Measurements from ENCODE around the gene SPEG. TPM values are rescaled to one million over a fixed set of nuclear protein-coding genes. Genes with fewer than 3 reads are reported as not detected.

SPEG gene
- total and polyA plus RNA-seq, 4 experiments from 2014 or later, result 0.15 to 9.0 (median 4.5) TPM

DNA sequence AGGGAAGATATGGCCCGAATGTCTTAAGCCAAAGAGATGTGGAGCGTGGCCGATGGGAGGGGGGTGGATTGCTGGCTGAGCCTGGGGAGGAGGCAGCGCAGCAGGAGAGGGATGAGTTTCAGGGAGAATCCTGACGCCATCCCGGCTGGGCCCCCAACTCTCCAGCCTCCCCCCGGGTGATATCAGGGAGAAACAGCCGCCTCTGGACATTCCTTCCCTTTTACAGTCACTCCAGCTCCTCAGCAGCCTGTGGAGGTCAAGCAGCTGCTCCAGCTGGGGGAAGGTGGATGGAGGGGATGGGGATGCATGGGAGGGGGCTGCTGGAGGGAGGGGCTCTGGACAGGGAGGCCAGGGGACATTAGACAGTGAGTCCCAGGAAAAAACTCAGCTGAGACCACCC, 26.0 kb upstream of the SPEG start:
- ChIA-PET CTCF (ENCODE audit: partially characterized antibody) (interaction anchor here (0.8 to 4.1 kb wide), 2 partner anchors 120 to 132 kb away, joined by 3 to 20 read pairs; no protein-coding TSS in a partner anchor), POLR2A (ENCODE audit: partially characterized antibody) (no interaction called here)
- Mint-ChIP-seq H3K4me3 (no peak overlapping the region), H3K9me3 (peaks cover 0 to 10% (median 3%) of the 10 kb centered on the region in 8 donors), H3K27ac (no peak overlapping the region), H3K27me3 (peaks cover 12 to 19% of the 10 kb centered on the region in 2 donors), H3K36me3 (no peaks in the 10 kb centered on the region), H3K4me1 (no peaks in the 10 kb centered on the region)
- no peak overlapping the region for H3K27ac ChIP-seq (ENCODE audit: low read depth, low read length)
- intact Hi-C loops (cut with micrococcal nuclease), result no loop called here
- no peaks in the 10 kb centered on the region for H3K27me3 ChIP-seq (ENCODE audit: insufficient read depth, low read length)
- no peaks in the 10 kb centered on the region for H3K4me1 ChIP-seq (ENCODE audit: insufficient read depth, low read length)
- DNase-seq, result no peak
- no peaks in the 10 kb centered on the region for H3K36me3 ChIP-seq (ENCODE audit: insufficient read depth, low read length)
- no peak overlapping the region for H3K4me3 ChIP-seq (ENCODE audit: low read length in 2 of 2)
- no peaks in the 10 kb centered on the region for H3K9me3 ChIP-seq (ENCODE audit: control insufficient read depth in 1 of 2, low read length in 2 of 2)

DNA sequence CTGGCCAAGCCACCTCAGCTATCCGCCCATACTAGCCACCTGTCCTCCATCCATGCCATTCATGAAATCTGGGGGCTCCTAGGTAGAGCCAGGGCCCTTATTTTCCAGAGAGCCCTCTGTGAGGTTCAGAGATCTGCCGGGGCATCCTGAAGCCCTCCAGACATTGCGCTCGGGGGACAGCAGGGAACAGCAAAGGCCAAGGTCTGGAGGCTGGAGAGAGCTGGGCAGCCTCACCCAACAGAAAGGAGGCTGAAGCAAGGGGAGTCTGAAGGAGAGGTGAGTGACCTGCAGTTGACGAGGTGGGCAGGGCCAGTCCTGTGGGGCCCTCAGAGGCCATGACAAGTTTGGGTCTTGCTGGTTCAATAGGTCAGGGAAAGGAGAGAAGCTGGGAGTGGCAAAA, 25.0 kb upstream of the SPEG start:
- no peak for DNase-seq
- H3K36me3 Mint-ChIP-seq, result no peaks in the 10 kb centered on the region
- H3K4me1 Mint-ChIP-seq, result no peaks in the 10 kb centered on the region
- H3K27ac Mint-ChIP-seq, result peak overlapping the region in 1 of 7 donors; percentile 19
- H3K4me3 ChIP-seq (ENCODE audit: low read length in 2 of 2), result no peak overlapping the region
- H3K27me3 ChIP-seq (ENCODE audit: insufficient read depth, low read length), result no peaks in the 10 kb centered on the region
- POLR2A ChIA-PET (ENCODE audit: partially characterized antibody), result no interaction called here
- intact Hi-C loops (cut with micrococcal nuclease), result no loop called here
- H3K27ac ChIP-seq (ENCODE audit: low read depth, low read length), result no peak overlapping the region
- H3K4me3 Mint-ChIP-seq, result peak overlapping the region in 1 of 8 donors; percentile 59
- H3K27me3 Mint-ChIP-seq, result peaks cover 15 to 19% of the 10 kb centered on the region in 2 donors
- no peaks in the 10 kb centered on the region for H3K4me1 ChIP-seq (ENCODE audit: insufficient read depth, low read length)
- H3K36me3 ChIP-seq (ENCODE audit: insufficient read depth, low read length), result no peaks in the 10 kb centered on the region
- CTCF ChIA-PET (ENCODE audit: partially characterized antibody), result interaction anchor here (4.1 kb wide), 1 partner anchor 119 kb away, joined by 20 read pairs; no protein-coding TSS in a partner anchor
- H3K9me3 Mint-ChIP-seq, result peaks cover 0 to 11% (median 3%) of the 10 kb centered on the region in 8 donors
- H3K9me3 ChIP-seq (ENCODE audit: control insufficient read depth in 1 of 2, low read length in 2 of 2), result no peaks in the 10 kb centered on the region

DNA sequence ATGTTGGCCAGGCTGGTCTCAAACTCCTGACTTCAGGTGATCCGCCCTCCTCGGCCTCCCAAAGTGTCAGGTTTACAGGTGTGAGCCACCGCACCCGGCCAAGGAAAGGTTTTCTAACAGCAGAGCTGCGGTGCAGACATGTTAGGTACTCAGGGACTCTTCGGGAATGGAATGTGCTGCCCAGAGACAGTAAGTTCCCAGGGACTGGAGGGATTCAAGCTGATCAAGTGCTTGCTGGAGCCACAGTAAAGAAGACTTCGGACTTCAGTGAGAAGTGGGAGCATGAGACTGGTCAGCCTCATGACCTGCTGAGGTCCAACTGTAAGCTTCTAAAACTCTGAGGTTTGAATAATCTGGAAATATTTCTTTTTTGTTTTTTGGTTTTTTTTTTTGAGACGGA, 24.3 kb upstream of the SPEG start:
- Mint-ChIP-seq H3K36me3 (no peaks in the 10 kb centered on the region), H3K27ac (no peak overlapping the region), H3K9me3 (peaks cover 0 to 11% (median 3%) of the 10 kb centered on the region in 8 donors), H3K4me1 (peaks cover 0 to 1% (median 0%) of the 10 kb centered on the region in 4 donors), H3K27me3 (peaks cover 15 to 19% of the 10 kb centered on the region in 2 donors), H3K4me3 (no peak overlapping the region)
- Histone ChIP-seq H3K4me3 (ENCODE audit: low read length in 2 of 2) (no peak overlapping the region), H3K27me3 (ENCODE audit: insufficient read depth, low read length) (no peaks in the 10 kb centered on the region), H3K27ac (ENCODE audit: low read depth, low read length) (no peak overlapping the region), H3K36me3 (ENCODE audit: insufficient read depth, low read length) (no peaks in the 10 kb centered on the region), H3K9me3 (ENCODE audit: control insufficient read depth in 1 of 2, low read length in 2 of 2) (no peaks in the 10 kb centered on the region), H3K4me1 (ENCODE audit: insufficient read depth, low read length) (no peaks in the 10 kb centered on the region)
- POLR2A ChIA-PET (ENCODE audit: partially characterized antibody), result no interaction called here
- intact Hi-C loops (cut with micrococcal nuclease), result no loop called here
- CTCF ChIA-PET (ENCODE audit: partially characterized antibody), result no interaction called here
- DNase-seq, result no peak

DNA sequence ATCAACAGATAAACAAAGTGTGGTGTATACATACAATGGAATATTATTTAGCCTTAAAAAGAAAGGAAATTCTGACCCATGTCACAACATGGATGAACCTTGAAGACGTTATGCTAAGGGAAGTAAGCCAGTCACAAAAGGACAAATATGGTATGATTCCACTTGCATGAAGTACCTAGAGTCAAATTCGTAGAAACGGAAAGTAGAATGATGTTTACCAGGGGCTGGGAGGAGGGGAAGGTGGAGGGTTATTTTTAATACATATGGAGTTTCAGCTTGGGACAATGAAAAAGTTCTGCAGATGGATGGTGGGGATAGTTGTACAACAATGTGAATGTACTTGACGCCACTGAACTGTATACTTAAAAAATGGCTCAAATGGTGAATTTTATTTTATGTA, 19.8 kb upstream of the SPEG start:
- POLR2A ChIA-PET (ENCODE audit: partially characterized antibody), result no interaction called here
- H3K27me3 ChIP-seq (ENCODE audit: insufficient read depth, low read length), result no peaks in the 10 kb centered on the region
- CTCF ChIA-PET (ENCODE audit: partially characterized antibody), result no interaction called here

DNA sequence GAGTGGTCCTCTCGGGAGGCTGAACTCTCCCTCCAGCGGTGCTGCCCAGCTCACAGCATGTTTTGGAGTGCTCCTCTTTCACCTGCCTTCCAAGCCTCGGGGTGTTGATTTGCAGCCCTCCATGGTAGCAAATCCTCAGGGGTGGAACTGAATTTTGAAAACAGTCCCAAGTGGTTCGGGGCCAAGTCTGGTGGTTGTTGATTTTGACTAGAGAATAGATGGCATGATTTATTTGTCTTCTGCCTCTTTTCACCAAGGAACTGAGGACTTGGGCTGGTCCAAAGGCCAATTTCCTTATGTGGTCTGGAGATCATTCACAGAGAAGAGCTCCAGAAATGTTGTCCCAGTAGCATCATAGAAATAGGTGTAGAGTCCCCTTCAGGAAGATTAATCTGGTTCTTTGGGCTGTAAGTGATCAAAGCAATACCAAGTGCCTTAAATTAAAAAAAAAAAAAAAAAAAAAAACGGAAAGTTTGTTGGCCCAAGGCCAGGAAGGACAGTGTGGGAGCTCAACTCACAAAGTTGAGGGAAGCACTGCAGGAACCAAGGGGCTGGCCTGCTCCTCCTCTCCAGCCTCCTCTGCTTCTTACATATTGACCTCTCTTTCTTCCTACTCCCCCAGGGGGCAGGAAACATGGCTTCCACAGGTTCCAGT, 18.9 kb upstream of the SPEG start:
- Histone ChIP-seq H3K9me3 (ENCODE audit: control insufficient read depth in 1 of 2, low read length in 2 of 2) (no peaks in the 10 kb centered on the region), H3K36me3 (ENCODE audit: insufficient read depth, low read length) (no peaks in the 10 kb centered on the region), H3K4me1 (ENCODE audit: insufficient read depth, low read length) (no peaks in the 10 kb centered on the region), H3K4me3 (ENCODE audit: low read length in 2 of 2) (no peak overlapping the region), H3K27ac (ENCODE audit: low read depth, low read length) (no peak overlapping the region), H3K27me3 (ENCODE audit: insufficient read depth, low read length) (no peaks in the 10 kb centered on the region)
- ChIA-PET CTCF (ENCODE audit: partially characterized antibody) (no interaction called here), POLR2A (ENCODE audit: partially characterized antibody) (interaction anchor here (1.1 kb wide), 1 partner anchor 26 kb away, joined by 3 read pairs; no protein-coding TSS in a partner anchor)
- DNase-seq, result no peak
- Mint-ChIP-seq H3K9me3 (peaks cover 0 to 11% (median 3%) of the 10 kb centered on the region in 8 donors), H3K4me1 (peaks cover 0 to 1% (median 0%) of the 10 kb centered on the region in 4 donors), H3K27me3 (peaks cover 19 to 35% of the 10 kb centered on the region in 2 donors), H3K36me3 (peaks cover 0 to 3% of the 10 kb centered on the region in 2 donors), H3K4me3 (no peak overlapping the region), H3K27ac (peak overlapping the region in 2 of 7 donors; percentile 29 to 35)
- intact Hi-C loops (cut with micrococcal nuclease), result no loop called here

More for the DNA sequence above, 19.8 kb upstream of the SPEG start:
- Histone ChIP-seq H3K4me1 (ENCODE audit: insufficient read depth, low read length) (no peaks in the 10 kb centered on the region), H3K9me3 (ENCODE audit: control insufficient read depth in 1 of 2, low read length in 2 of 2) (no peaks in the 10 kb centered on the region), H3K36me3 (ENCODE audit: insufficient read depth, low read length) (no peaks in the 10 kb centered on the region), H3K27ac (ENCODE audit: low read depth, low read length) (no peak overlapping the region), H3K4me3 (ENCODE audit: low read length in 2 of 2) (no peak overlapping the region)
- H3K4me3 Mint-ChIP-seq, result no peak overlapping the region
- intact Hi-C loops (cut with micrococcal nuclease), result no loop called here
- H3K4me1 Mint-ChIP-seq, result peaks cover 0 to 1% (median 0%) of the 10 kb centered on the region in 4 donors
- no peaks in the 10 kb centered on the region for H3K36me3 Mint-ChIP-seq
- no peak for DNase-seq
- H3K9me3 Mint-ChIP-seq, result peaks cover 0 to 11% (median 3%) of the 10 kb centered on the region in 8 donors
- H3K27ac Mint-ChIP-seq, result no peak overlapping the region
- peaks cover 15 to 28% of the 10 kb centered on the region in 2 donors for H3K27me3 Mint-ChIP-seq

DNA sequence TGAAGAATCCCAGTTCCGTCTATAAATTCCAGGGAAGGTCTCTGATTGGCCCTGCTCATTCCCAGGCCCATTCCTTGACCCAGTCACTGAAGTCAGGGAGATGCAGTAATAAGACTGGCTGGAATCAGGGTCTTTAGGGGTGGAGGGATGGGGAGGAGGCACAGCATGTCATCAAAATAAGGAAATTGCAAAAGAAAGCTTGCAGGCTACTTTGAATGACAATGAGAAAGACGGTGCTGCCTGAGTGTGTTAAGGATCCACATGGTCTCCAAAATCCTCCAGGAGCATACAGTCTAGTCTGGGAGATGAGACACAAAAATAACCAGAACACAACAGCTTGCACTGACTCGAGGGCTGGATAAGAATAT, 18.4 kb upstream of the SPEG start:
- no peak overlapping the region for H3K27ac ChIP-seq (ENCODE audit: low read depth, low read length)
- no peaks in the 10 kb centered on the region for H3K4me1 ChIP-seq (ENCODE audit: insufficient read depth, low read length)
- H3K9me3 ChIP-seq (ENCODE audit: control insufficient read depth in 1 of 2, low read length in 2 of 2), result no peaks in the 10 kb centered on the region
- no peaks in the 10 kb centered on the region for H3K36me3 ChIP-seq (ENCODE audit: insufficient read depth, low read length)
- Mint-ChIP-seq H3K4me1 (peaks cover 0 to 1% (median 0%) of the 10 kb centered on the region in 4 donors), H3K9me3 (peaks cover 0 to 11% (median 3%) of the 10 kb centered on the region in 8 donors), H3K27me3 (peaks cover 21 to 40% of the 10 kb centered on the region in 2 donors), H3K4me3 (no peak overlapping the region), H3K36me3 (peaks cover 0 to 3% of the 10 kb centered on the region in 2 donors), H3K27ac (no peak overlapping the region)
- H3K27me3 ChIP-seq (ENCODE audit: insufficient read depth, low read length), result no peaks in the 10 kb centered on the region
- no peak overlapping the region for H3K4me3 ChIP-seq (ENCODE audit: low read length in 2 of 2)
- DNase-seq, result no peak
- ChIA-PET POLR2A (ENCODE audit: partially characterized antibody) (interaction anchor here (1.1 kb wide), 1 partner anchor 26 kb away, joined by 3 read pairs; no protein-coding TSS in a partner anchor), CTCF (ENCODE audit: partially characterized antibody) (interaction anchor here (1.4 kb wide), 1 partner anchor 14 kb away, joined by 3 read pairs; no protein-coding TSS in a partner anchor)
- intact Hi-C loops (cut with micrococcal nuclease), result no loop called here

DNA sequence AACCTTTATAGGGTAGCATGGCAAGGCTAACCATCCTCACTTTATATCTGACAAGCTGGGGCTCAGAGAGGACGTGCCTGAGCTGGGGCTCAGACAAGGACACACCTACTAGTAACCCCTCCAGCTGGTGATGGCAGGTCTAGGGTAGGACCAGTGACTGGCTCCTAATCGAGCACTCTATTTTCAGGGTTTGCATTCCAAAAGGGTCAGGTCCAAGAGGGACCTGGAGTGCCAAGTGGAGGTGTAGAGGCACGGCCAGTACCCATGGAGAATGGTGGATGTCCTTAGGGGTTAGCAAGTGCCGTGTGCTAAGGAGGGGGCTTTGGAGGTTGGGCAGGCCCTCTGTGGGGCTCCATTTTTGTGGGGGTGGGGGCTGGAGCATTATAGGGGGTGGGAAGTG, 17.7 kb upstream of the SPEG start:
- H3K9me3 ChIP-seq (ENCODE audit: control insufficient read depth in 1 of 2, low read length in 2 of 2), result no peaks in the 10 kb centered on the region
- H3K4me1 Mint-ChIP-seq, result peaks cover 0 to 1% (median 0%) of the 10 kb centered on the region in 4 donors
- CTCF ChIA-PET (ENCODE audit: partially characterized antibody), result interaction anchor here (0.7 to 1.4 kb wide), 2 partner anchors 14 to 111 kb away, joined by 3 read pairs; no protein-coding TSS in a partner anchor
- no peak overlapping the region for H3K4me3 Mint-ChIP-seq
- no peak overlapping the region for H3K27ac ChIP-seq (ENCODE audit: low read depth, low read length)
- POLR2A ChIA-PET (ENCODE audit: partially characterized antibody), result interaction anchor here (0.6 to 1.1 kb wide), 2 partner anchors 25 to 1158 kb away, joined by 3 read pairs; no protein-coding TSS in a partner anchor
- no peaks in the 10 kb centered on the region for H3K36me3 ChIP-seq (ENCODE audit: insufficient read depth, low read length)
- H3K27me3 Mint-ChIP-seq, result peaks cover 19 to 40% of the 10 kb centered on the region in 2 donors
- no peak for DNase-seq
- no peak overlapping the region for H3K4me3 ChIP-seq (ENCODE audit: low read length in 2 of 2)
- peaks cover 0 to 11% (median 3%) of the 10 kb centered on the region in 8 donors for H3K9me3 Mint-ChIP-seq
- H3K27ac Mint-ChIP-seq, result no peak overlapping the region
- H3K36me3 Mint-ChIP-seq, result peaks cover 0 to 3% of the 10 kb centered on the region in 2 donors
- intact Hi-C loops (cut with micrococcal nuclease), result no loop called here
- no peaks in the 10 kb centered on the region for H3K27me3 ChIP-seq (ENCODE audit: insufficient read depth, low read length)
- H3K4me1 ChIP-seq (ENCODE audit: insufficient read depth, low read length), result no peaks in the 10 kb centered on the region
